HUES64 (cell line): Measurements from ENCODE around the gene PANK1.

Source experiments
- H3K27ac ChIP-seq: 2 replicates; pipeline ENCODE4 v1.7.0; 2013; ENCODE audit warnings: low read depth, low read length, inconsistent platforms
- H3K27me3 ChIP-seq: 2 replicates; pipeline ENCODE4 v1.6.1; 2013; ENCODE audit warnings: mild to moderate bottlenecking, low read length; ENCODE audit not compliant: insufficient read depth
- H3K36me3 ChIP-seq: 2 replicates; pipeline ENCODE4 v1.6.1; 2013; ENCODE audit warnings: mild to moderate bottlenecking, low read length; ENCODE audit not compliant: insufficient read depth
- H3K4me1 ChIP-seq: 2 replicates; pipeline ENCODE4 v1.6.1; 2013; ENCODE audit warnings: mild to moderate bottlenecking, low read length, moderate library complexity; ENCODE audit not compliant: insufficient read depth
- H3K4me3 ChIP-seq: 2 replicates; pipeline ENCODE4 v1.5.1; 2013; ENCODE audit warnings: mild to moderate bottlenecking, low read length, moderate library complexity
- H3K9ac ChIP-seq: 2 replicates; pipeline ENCODE4 v1.6.1; 2013; ENCODE audit warnings: mild to moderate bottlenecking, low read depth, low read length
- H3K9me3 ChIP-seq: 2 replicates; pipeline ENCODE4 v1.6.1; 2013; ENCODE audit warnings: low read depth, low read length; ENCODE audit not compliant: insufficient read depth
- WGBS: fragments of 150-250, 120-280 bp; methylation state at CpG from one replicate; pipeline ENCODE4 v1.1.7; 2013; ENCODE audit warnings: missing lambda C conversion rate; 5-methylcytosine and 5-hydroxymethylcytosine counted together

PANK1 gene

DNA sequence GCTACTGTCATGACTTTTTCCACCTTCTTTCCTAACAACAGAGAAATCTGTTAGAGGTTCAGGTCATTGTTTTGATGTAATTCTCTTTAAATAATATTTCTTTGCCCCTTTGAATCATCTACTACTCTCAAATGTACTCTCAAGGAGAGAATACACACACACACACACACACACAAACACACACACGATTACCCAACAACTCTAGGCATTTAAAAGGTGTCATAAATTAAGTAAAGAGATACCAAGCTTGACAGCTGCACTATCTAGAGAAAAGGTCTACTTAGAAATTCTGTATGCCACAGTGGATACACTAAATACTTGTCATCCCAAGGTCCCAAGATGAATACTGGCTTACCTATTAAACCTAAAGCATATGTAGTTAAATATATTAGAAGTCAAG is 4.8 kb downstream of the PANK1 start:
- Histone ChIP-seq H3K9ac (no peak overlapping the region), H3K4me3 (no peak overlapping the region), H3K36me3 (peaks cover 14% of the 10 kb centered on the region), H3K27me3 (no peaks in the 10 kb centered on the region), H3K27ac (no peak overlapping the region), H3K4me1 (peaks cover 11% of the 10 kb centered on the region; the same call in 1 of the 2 replicates), H3K9me3 (no peaks in the 10 kb centered on the region)
- no CpG with 5 or more reads among the region's 1 CpG for WGBS

DNA sequence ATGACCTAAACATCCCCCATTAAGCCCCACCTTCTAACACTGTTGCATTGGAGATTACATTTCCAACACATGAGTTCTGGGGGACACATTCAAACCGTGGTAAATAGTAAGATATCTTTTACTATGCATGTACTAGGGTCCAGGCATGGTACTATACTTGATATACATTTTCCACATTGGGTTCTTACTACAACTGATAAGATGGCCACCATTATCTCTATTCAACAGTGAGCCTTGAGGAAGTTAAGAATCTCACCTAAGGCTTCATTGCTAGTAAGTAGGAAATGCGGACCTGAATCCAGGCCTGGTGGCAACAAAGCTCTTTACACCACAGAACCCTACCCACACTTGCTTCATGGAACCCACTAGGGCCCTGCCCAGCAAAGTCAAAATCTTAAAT is 5.7 kb downstream of the PANK1 start:
- Histone ChIP-seq H3K9ac (no peak overlapping the region), H3K27ac (no peak overlapping the region), H3K4me1 (peaks cover 11% of the 10 kb centered on the region; the same call in 1 of the 2 replicates), H3K36me3 (peaks cover 20% of the 10 kb centered on the region), H3K9me3 (no peaks in the 10 kb centered on the region), H3K4me3 (no peak overlapping the region), H3K27me3 (no peaks in the 10 kb centered on the region)
- whole genome bisulfite sequencing = 98% methylated on average over 2 of the region's 2 CpGs

DNA sequence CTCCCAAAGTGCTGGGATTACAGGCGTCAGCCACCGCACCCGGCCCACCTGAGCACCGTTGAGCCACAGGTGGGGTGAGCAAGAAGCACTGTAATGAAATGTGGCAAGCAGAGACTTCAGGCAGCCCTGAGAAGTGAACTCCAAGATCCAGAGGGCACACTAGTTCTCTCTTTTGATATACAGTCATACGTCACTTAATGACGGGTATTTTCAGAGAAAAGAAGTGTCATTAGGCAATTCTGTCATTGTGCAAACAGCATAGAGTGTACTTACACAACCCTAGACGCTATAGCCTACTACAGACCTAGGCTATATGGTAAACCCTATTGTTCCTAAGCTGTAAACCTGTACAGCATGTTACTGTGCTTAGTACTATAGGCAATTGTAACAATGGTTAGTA is 7.9 kb downstream of the PANK1 start:
- WGBS = 93% methylated on average over 7 of the region's 7 CpGs
- Histone ChIP-seq H3K4me3 (no peak overlapping the region), H3K36me3 (peaks cover 36% of the 10 kb centered on the region), H3K9me3 (no peaks in the 10 kb centered on the region), H3K4me1 (no peaks in the 10 kb centered on the region), H3K27me3 (no peaks in the 10 kb centered on the region), H3K27ac (no peak overlapping the region), H3K9ac (no peak overlapping the region)

DNA sequence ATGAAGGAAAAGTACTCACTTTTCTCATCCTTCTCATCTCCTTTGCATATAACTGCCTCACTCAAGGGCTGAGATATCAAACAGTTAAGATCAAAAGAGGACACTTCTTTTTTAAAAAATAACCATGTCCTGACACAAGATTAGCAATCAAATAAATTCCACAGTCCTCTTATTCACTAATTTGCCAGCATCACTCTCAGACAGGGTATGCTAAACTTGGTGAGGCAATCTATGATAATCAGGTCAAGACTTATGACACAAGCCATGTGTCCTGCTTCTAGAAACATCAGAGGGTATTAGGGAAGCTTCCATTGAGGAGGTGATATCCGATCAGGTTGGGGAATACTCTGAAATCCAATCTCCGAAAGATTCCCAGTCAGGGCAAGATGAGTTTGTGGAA is 10.4 kb downstream of the PANK1 start:
- H3K4me3 ChIP-seq = no peak overlapping the region
- H3K9ac ChIP-seq = no peak overlapping the region
- no peaks in the 10 kb centered on the region for H3K9me3 ChIP-seq
- peaks cover 36% of the 10 kb centered on the region for H3K36me3 ChIP-seq
- H3K27ac ChIP-seq = no peak overlapping the region
- H3K27me3 ChIP-seq = no peaks in the 10 kb centered on the region
- no peaks in the 10 kb centered on the region for H3K4me1 ChIP-seq
- 94% methylated on average over 2 of the region's 2 CpGs for WGBS

DNA sequence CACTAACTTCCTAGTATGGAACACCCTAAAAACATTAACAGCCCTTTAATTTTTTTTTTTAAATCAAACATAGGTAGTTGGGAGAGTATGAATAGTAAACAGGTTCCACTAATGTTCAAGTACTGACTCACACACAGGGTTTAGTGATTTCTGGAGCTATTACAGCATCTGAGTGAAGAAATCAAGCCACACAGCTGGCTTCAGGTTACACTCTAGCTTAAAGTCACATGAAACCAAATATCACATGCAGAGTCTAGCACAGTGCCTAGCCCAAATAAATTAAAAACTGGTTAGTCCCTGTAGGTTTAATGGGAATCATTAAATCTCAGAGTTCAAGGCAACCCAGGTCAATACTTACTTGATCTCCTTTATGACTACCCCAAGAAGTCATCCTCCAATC is 11.6 kb downstream of the PANK1 start:
- no peak overlapping the region for H3K4me3 ChIP-seq
- H3K9me3 ChIP-seq = no peaks in the 10 kb centered on the region
- H3K9ac ChIP-seq = no peak overlapping the region
- H3K36me3 ChIP-seq = peaks cover 34% of the 10 kb centered on the region
- no peaks in the 10 kb centered on the region for H3K4me1 ChIP-seq
- no peaks in the 10 kb centered on the region for H3K27me3 ChIP-seq
- no peak overlapping the region for H3K27ac ChIP-seq

DNA sequence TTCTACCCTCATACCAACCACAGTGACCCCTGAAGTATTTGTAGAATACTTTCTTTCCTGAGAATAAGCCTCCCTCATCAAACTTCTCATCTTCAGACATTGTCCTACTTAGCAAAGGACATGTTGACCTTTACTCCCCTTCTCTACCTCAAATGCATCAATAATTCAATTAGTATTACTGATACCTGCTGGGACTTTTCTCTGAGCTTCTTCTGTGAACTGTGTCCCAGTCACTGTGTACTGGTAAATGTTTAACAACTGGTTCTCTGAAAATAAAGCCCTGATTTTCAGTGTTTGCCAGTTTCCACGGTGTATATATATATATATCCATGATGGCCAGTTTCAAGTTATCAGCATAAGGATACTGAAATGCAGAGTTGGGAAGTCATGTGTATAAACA is 12.2 kb downstream of the PANK1 start:
- Histone ChIP-seq H3K27me3 (no peaks in the 10 kb centered on the region), H3K9me3 (no peaks in the 10 kb centered on the region), H3K4me1 (no peaks in the 10 kb centered on the region), H3K27ac (no peak overlapping the region; the same call in 1 of the 2 replicates), H3K4me3 (no peak overlapping the region), H3K9ac (no peak overlapping the region), H3K36me3 (peaks cover 28% of the 10 kb centered on the region)
- WGBS = no CpG with 5 or more reads among the region's 1 CpG

DNA sequence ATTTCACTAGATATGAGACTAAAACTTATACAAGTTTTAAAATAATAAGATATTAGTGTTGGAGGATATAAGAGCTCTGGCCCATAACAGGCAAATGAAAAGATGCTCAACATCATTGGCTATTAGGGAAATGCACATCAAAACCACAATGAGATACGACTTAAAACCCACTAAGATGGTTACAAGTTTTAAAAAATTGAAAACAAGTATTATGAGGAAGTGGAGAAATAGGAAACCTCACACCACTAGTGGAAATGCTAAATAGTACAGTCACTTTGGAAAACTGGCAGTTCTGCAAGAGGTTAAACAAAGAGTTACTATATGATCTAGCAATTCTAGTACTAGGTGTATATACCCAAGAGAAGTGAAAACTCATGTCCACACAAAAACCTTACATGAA is 17.2 kb downstream of the PANK1 start:
- WGBS = no CpG with 5 or more reads among the region's 1 CpG
- H3K27me3 ChIP-seq = no peaks in the 10 kb centered on the region

DNA sequence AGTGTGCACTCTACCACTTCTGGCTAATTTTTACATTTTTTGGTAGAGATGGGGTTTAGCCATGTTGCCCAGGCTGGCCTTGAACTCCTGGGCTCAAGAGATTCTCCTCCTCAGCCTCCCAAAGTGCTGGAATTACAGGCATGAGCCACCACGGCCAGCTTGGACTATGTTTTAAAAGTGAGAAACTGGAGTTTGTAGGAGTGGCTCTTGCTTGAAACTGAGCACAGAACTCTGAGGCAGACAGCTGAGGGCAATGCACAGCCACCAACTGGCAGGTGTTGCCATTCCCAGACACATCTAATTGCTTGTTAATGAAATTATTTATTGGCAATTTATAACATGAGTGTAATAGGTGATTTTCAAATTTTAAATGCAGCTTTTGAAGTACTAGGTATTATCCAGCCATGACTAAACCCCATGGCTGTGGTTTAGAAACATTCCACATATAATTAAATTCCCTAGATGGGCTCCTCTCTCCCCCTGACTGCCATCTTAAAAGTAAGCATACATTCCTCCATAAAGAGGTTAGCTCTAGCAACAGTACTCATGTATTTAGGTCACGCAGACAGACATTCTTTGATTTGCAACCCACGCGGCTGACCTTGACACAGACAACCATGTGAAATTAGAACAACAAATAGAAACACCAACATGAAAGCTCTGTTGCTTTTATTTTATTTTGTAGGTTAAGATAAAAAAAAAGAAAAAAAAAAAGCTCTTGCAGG is 19.8 kb downstream of the PANK1 start:
- H3K36me3 ChIP-seq = no peaks in the 10 kb centered on the region
- no peak overlapping the region for H3K9ac ChIP-seq
- H3K27me3 ChIP-seq = no peaks in the 10 kb centered on the region
- 98% methylated on average over 4 of the region's 4 CpGs for WGBS
- H3K4me1 ChIP-seq = peaks cover 5% of the 10 kb centered on the region; the same call in 1 of the 2 replicates
- H3K4me3 ChIP-seq = no peak overlapping the region
- H3K9me3 ChIP-seq = peaks cover 23% of the 10 kb centered on the region
- no peak overlapping the region for H3K27ac ChIP-seq

More for the DNA sequence above, 17.2 kb downstream of the PANK1 start:
- no peak overlapping the region for H3K9ac ChIP-seq
- H3K4me3 ChIP-seq = no peak overlapping the region
- H3K4me1 ChIP-seq = peaks cover 5% of the 10 kb centered on the region; the same call in 1 of the 2 replicates
- peaks cover 2% of the 10 kb centered on the region; the same call in 1 of the 2 replicates for H3K9me3 ChIP-seq
- peaks cover under 1% of the 10 kb centered on the region; the same call in 1 of the 2 replicates for H3K36me3 ChIP-seq
- H3K27ac ChIP-seq = no peak overlapping the region

DNA sequence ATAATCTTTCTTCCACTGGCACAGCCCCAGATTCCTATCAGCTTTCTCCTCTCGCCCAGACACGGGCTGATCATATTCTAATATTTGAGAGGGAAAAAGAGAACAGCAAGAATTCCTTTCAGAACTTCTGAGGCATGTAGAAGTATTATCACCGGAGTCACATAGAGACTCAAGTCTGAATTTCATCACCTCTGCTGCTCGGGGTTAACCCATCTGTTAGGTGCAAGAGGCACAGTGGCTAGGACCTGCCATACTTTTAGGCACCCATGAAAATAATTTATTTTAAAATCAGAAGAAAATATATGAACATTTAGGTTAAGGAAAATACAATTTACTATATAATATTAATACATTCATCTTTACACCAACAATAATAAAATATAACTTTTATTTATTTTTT is 21.0 kb downstream of the PANK1 start:
- 91% methylated on average over 4 of the region's 4 CpGs for WGBS
- Histone ChIP-seq H3K9ac (no peak overlapping the region), H3K4me1 (peaks cover 5% of the 10 kb centered on the region; the same call in 1 of the 2 replicates), H3K27me3 (no peaks in the 10 kb centered on the region), H3K36me3 (0 out of 2 replicates have a peak, but pooled peaks cover 5% of the 10 kb centered on the region), H3K9me3 (peaks cover 31% of the 10 kb centered on the region), H3K27ac (no peak overlapping the region), H3K4me3 (no peak overlapping the region)

DNA sequence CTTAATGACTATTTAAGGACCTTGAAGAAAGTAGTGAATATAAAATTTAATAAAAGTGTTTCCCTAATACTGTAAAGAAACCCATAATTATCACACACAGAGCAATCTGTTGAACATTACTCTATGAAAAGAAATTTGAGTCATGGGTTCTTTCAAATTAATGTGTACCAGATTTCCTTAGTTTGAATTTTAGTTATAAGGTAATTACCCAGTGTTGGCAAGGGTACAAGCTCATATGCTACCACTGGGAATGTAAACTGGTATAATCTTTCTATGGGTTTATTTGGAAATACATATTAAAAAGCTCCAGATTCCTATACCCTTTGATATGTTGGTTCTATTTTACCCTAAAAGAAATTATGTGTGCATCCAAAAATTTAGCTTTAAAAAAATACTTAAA is 22.9 kb downstream of the PANK1 start:
- Histone ChIP-seq H3K4me1 (peaks cover 12% of the 10 kb centered on the region; the same call in 1 of the 2 replicates), H3K4me3 (no peak overlapping the region), H3K9me3 (peaks cover 35% of the 10 kb centered on the region), H3K27me3 (no peaks in the 10 kb centered on the region), H3K9ac (no peak overlapping the region), H3K27ac (no peak overlapping the region), H3K36me3 (peaks cover 13% of the 10 kb centered on the region; the same call in 1 of the 2 replicates)

DNA sequence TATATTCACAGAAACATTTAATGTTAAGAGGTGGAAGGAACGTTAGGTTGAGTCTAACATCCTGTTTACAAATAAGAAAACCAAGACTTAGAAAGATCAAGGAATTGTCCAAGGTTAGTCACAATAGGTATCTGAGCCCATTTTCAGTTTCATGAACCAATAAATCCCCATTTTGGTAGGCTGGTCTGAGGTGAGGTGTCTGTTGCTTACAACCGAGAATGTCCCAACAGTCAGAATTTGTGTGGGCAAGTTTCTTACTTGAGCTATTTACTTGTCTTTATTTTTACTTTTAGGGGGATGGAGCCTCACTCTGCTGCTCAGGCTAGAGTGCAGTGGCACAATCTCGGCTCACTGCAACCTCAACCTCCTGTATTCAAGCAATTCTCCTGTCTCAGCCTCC is 23.6 kb downstream of the PANK1 start:
- 93% methylated on average over 3 of the region's 3 CpGs for WGBS
- Histone ChIP-seq H3K36me3 (peaks cover 13% of the 10 kb centered on the region; the same call in 1 of the 2 replicates), H3K4me3 (no peak overlapping the region), H3K27ac (no peak overlapping the region), H3K9ac (no peak overlapping the region), H3K27me3 (no peaks in the 10 kb centered on the region), H3K9me3 (peaks cover 35% of the 10 kb centered on the region), H3K4me1 (peaks cover 12% of the 10 kb centered on the region; the same call in 1 of the 2 replicates)
